ENCODE results near the gene LTA. TPM values are rescaled to one million over a fixed set of nuclear protein-coding genes. Genes with fewer than 3 reads are reported as not detected.

LTA gene
- polyA plus RNA-seq, 1 of the 3 experiments (the other 2 are of a cell fraction): not detected

DNA sequence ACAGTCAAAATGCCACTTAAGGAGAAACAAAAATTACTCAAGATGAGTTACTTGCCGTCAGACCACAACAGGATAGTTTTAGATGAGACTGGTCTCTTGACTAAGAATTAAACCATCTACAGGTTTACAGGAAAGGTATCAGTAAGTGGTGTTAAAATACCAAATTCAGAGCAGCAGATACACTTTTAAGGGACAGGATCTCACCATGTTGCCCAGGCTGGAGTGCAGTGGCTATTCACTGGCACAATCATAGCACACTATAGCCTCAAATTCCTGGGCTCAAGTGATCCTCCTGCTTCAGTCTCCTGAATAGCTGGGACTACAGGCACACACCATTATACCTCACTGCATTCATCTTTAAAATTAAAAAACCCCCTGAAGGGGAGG, 38.6 kb upstream of the LTA start:
- DNase-seq: no peak
- peaks cover 71% of the 10 kb centered on the region for H4K20me1 ChIP-seq (ENCODE audit: insufficient read depth)
- WGBS (ENCODE audit: low lambda C conversion rate): 95% methylated on average over 1 of the region's 1 CpG
- H3K4me1 ChIP-seq (ENCODE audit: control insufficient read depth in 1 of 2, insufficient read depth in 2 of 2, low read depth in 1 of 2, low read length in 1 of 2): 0 out of 4 replicates have a peak, but pooled peaks cover 0 to 2% of the 10 kb centered on the region in 2 experiments
- H3K4me2 ChIP-seq: no peak overlapping the region
- H3F3A ChIP-seq (replicated peaks; ENCODE audit: insufficient read depth): peaks cover 28% of the 10 kb centered on the region
- no peak overlapping the region for H3K9ac ChIP-seq
- peaks cover 43% of the 10 kb centered on the region for H3K79me2 ChIP-seq (ENCODE audit: insufficient read depth)
- peaks cover 76 to 79% of the 10 kb centered on the region in 2 experiments for H3K36me3 ChIP-seq (replicated peaks in 1 of 2; ENCODE audit: control insufficient read depth in 1 of 2, insufficient read depth in 2 of 2, low read length in 1 of 2)
- H2AFZ ChIP-seq (ENCODE audit: low read depth): no peak overlapping the region
- POLR2A ChIA-PET: interaction anchor here (1.0 kb wide), 1 partner anchor 9 kb away, joined by 3 read pairs; no protein-coding TSS in a partner anchor
- CTCF ChIA-PET: interaction anchor here (1.2 kb wide), 1 partner anchor 13 kb away, joined by 3 read pairs; the partner anchor contains the start of gene ATP6V1G2
- H3K27me3 ChIP-seq (ENCODE audit: insufficient read depth): no peaks in the 10 kb centered on the region
- no peak for TF ChIP-seq NFIC (IDR thresholded peaks at IDR 0.05; ENCODE audit: borderline replicate concordance)
- no peak for TF ChIP-seq USF2 (IDR thresholded peaks at IDR 0.05; ENCODE audit: borderline replicate concordance, low read depth, low read length)
- no peak for TF ChIP-seq EZH2phosphoT487 (IDR thresholded peaks at IDR 0.05; ENCODE audit: borderline replicate concordance, low read depth)
- no peak for TF ChIP-seq POLR2AphosphoS5 (IDR thresholded peaks at IDR 0.05; ENCODE audit: low read depth, low read length)
- TF ChIP-seq FOSL2 (IDR thresholded peaks at IDR 0.05; ENCODE audit: borderline replicate concordance, low read depth): no peak
- no peak for TF ChIP-seq TAF1 (IDR thresholded peaks at IDR 0.05; ENCODE audit: borderline replicate concordance, low read depth, low read length)
- TF ChIP-seq RFX5 (IDR thresholded peaks at IDR 0.05; ENCODE audit: low read length): no peak
- no peak for TF ChIP-seq GABPA (IDR thresholded peaks at IDR 0.05; ENCODE audit: low read depth)
- no peak for TF ChIP-seq MXI1 (IDR thresholded peaks at IDR 0.05; ENCODE audit: low read depth, low read length)
- TF ChIP-seq FOXM1 (IDR thresholded peaks at IDR 0.05; ENCODE audit: low read depth): no peak
- TF ChIP-seq SIN3A (IDR thresholded peaks at IDR 0.05; ENCODE audit: borderline replicate concordance, low read depth, low read length): no peak
- no peak for TF ChIP-seq TCF12 (IDR thresholded peaks at IDR 0.05)
- no peak for TF ChIP-seq RCOR1 (IDR thresholded peaks at IDR 0.05; ENCODE audit: low read length)
- no peak for TF ChIP-seq RAD21 (IDR thresholded peaks at IDR 0.05; ENCODE audit: low read length)
- TF ChIP-seq ZBTB33 (IDR thresholded peaks at IDR 0.05; ENCODE audit: borderline replicate concordance, low read depth): no peak
- no peak for TF ChIP-seq MEF2A (IDR thresholded peaks at IDR 0.05; ENCODE audit: borderline replicate concordance, low read depth)
- no peak for TF ChIP-seq EP300 (IDR thresholded peaks at IDR 0.05; ENCODE audit: borderline replicate concordance in 1 of 2, low read depth in 1 of 2, low read length in 1 of 2)
- no peak for TF ChIP-seq ELF1 (IDR thresholded peaks at IDR 0.05)
- H3K9me2 ChIP-seq: no peaks in the 10 kb centered on the region
- H3K9me3 ChIP-seq: no peaks in the 10 kb centered on the region
- H3K27ac ChIP-seq (ENCODE audit: low read depth in 2 of 2, low read length in 1 of 2): no peak overlapping the region
- H3K4me3 ChIP-seq (ENCODE audit: low read depth in 2 of 2, low read length in 1 of 2): no peak overlapping the region
